OCI-LY3 (cell line): Measurements from ENCODE around the gene NEURL2.

Source experiments
- H2AFZ ChIP-seq: fragments of 200-600, 300-600 bp; shearing (Covaris generic); 2 replicates; pipeline ENCODE4 v1.6.0; 2014; ENCODE audit warnings: antibody characterized with exemption, low read depth, low read length
- H3K27ac ChIP-seq: fragments of 200-600, 300-600 bp; sonication (generic); 2 replicates; pipeline ENCODE4 v1.5.1; 2014; ENCODE audit warnings: mild to moderate bottlenecking, low read length, moderate library complexity, mixed read lengths
- H3K27me3 ChIP-seq: fragments of 200-600, 300-600 bp; sonication (generic); 2 replicates; pipeline ENCODE4 v1.6.1; 2014; ENCODE audit warnings: low read depth, low read length, mixed read lengths
- H3K36me3 ChIP-seq: fragments of 200-600, 300-600 bp; sonication (generic); replicated peaks from 2 replicates; pipeline ENCODE3; 2014; ENCODE audit warnings: low read depth, low read length, mixed read lengths
- H3K4me1 ChIP-seq: fragments of 300-600, 200-600 bp; sonication (generic); 2 replicates; pipeline ENCODE4 v1.6.1; 2014; ENCODE audit warnings: low read length, mixed read lengths
- H3K4me2 ChIP-seq: fragments of 200-600, 300-600 bp; sonication (generic); 2 replicates; pipeline ENCODE4 v1.6.1; 2014; ENCODE audit warnings: low read length, mixed read lengths
- H3K4me3 ChIP-seq: fragments of 300-600, 200-600 bp; sonication (generic); 2 replicates; pipeline ENCODE4 v1.5.1; 2014; ENCODE audit warnings: antibody characterized with exemption, mild to moderate bottlenecking, low read length, moderate library complexity
- H3K79me2 ChIP-seq: fragments of 300-600, 200-600 bp; shearing (Covaris generic); 2 replicates; pipeline ENCODE4 v1.6.1; 2014; ENCODE audit warnings: mild to moderate bottlenecking, low read length, mixed read lengths
- H3K9ac ChIP-seq: fragments of 300-600, 200-600 bp; shearing (Covaris generic); 2 replicates; pipeline ENCODE4 v1.6.0; 2014; ENCODE audit warnings: mild to moderate bottlenecking, low read length, moderate library complexity
- H3K9me3 ChIP-seq: fragments of 200-600, 300-600 bp; shearing (Covaris generic); 2 replicates; pipeline ENCODE4 v1.6.1; 2014; ENCODE audit warnings: low read length, mixed read lengths; ENCODE audit not compliant: insufficient read depth
- H4K20me1 ChIP-seq: fragments of 200-600, 300-600 bp; sonication (generic); 2 replicates; pipeline ENCODE4 v1.6.1; 2016; ENCODE audit warnings: low read length, mixed read lengths; ENCODE audit not compliant: insufficient read depth
- EZH2phosphoT487 ChIP-seq: fragments of 200-600 bp; shearing (Covaris generic); IDR thresholded peaks from 2 replicates; pipeline ENCODE4 v1.6.1; 2018; ENCODE audit warnings: antibody characterized with exemption, mixed run types, low read depth
- TF ChIP-seq, protein P1 (sequence below): fragments of 200-600, 300-600 bp; sonication (generic); IDR thresholded peaks from 2 replicates; pipeline ENCODE4 v1.5.1; 2014; ENCODE audit warnings: antibody characterized with exemption, low read length, low read depth

The NEURL2 gene

DNA sequence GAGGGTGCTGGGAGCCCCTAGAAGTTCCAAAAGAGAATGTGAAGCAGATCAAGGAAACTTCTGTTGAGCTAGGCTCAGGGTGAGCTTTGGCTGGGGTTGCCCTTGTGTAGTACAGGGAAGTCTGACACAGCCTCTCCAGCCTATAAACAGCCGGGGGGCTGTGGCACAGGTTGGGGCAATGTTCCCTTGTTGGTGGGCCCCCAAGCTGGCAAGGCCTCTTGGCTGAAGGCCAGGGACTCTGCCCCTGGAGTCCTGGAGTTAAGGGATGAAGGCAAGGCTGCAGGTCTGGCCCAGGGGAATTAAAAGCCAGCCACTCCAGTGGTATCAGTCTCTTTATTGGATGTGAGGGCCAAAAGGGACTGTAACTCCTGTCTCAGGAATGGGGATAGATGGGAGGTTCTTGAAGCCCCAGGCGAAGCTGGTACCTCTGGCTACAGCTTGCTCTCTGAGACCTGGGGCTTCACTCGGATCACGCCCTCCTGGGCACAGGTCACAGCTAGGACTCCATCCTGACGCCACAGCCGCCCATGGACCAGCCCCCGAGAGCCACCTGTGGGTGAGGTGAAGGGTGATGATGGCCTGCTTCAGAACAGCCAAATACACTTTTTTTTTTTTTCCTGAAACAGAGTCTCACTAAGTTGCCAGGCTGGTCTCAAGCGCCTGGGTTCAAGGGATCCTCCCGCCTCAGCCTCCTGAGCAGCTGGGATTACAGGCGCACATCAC lies 49.4 kb downstream of the NEURL2 start:
- Histone ChIP-seq H3K36me3 (peaks cover 18% of the 10 kb centered on the region), H3K9ac (no peak overlapping the region), H3K4me2 (peak overlapping the region; percentile 50), H3K79me2 (no peaks in the 10 kb centered on the region), H3K4me3 (no peak overlapping the region), H4K20me1 (no peaks in the 10 kb centered on the region), H3K27me3 (no peaks in the 10 kb centered on the region), H3K9me3 (no peaks in the 10 kb centered on the region), H3K4me1 (peaks cover 21% of the 10 kb centered on the region), H3K27ac (no peak overlapping the region), H2AFZ (no peak overlapping the region)
- TF ChIP-seq, protein P1, sequence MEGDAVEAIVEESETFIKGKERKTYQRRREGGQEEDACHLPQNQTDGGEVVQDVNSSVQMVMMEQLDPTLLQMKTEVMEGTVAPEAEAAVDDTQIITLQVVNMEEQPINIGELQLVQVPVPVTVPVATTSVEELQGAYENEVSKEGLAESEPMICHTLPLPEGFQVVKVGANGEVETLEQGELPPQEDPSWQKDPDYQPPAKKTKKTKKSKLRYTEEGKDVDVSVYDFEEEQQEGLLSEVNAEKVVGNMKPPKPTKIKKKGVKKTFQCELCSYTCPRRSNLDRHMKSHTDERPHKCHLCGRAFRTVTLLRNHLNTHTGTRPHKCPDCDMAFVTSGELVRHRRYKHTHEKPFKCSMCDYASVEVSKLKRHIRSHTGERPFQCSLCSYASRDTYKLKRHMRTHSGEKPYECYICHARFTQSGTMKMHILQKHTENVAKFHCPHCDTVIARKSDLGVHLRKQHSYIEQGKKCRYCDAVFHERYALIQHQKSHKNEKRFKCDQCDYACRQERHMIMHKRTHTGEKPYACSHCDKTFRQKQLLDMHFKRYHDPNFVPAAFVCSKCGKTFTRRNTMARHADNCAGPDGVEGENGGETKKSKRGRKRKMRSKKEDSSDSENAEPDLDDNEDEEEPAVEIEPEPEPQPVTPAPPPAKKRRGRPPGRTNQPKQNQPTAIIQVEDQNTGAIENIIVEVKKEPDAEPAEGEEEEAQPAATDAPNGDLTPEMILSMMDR = no peak
- TF ChIP-seq EZH2phosphoT487 = no peak

DNA sequence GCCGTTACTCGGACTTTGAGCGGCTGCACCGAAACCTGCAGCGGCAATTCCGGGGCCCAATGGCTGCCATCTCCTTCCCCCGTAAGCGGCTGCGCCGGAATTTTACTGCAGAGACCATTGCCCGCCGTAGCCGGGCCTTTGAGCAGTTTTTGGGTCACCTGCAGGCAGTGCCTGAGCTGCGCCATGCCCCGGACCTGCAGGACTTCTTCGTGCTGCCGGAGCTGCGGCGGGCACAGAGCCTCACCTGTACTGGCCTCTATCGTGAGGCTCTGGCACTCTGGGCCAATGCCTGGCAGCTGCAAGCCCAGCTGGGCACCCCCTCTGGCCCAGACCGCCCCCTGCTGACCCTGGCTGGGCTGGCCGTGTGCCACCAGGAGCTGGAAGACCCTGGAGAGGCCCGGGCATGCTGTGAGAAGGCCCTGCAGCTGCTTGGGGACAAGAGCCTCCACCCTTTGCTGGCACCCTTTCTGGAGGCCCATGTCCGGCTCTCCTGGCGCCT lies 50.3 kb downstream of the NEURL2 start:
- Histone ChIP-seq H4K20me1 (no peaks in the 10 kb centered on the region), H3K27me3 (no peaks in the 10 kb centered on the region), H3K4me1 (peaks cover 21% of the 10 kb centered on the region), H3K27ac (no peak overlapping the region), H3K4me3 (no peak overlapping the region), H3K9ac (no peak overlapping the region), H3K36me3 (peaks cover 18% of the 10 kb centered on the region), H2AFZ (no peak overlapping the region), H3K9me3 (no peaks in the 10 kb centered on the region), H3K79me2 (no peaks in the 10 kb centered on the region), H3K4me2 (no peak overlapping the region)
- TF ChIP-seq EZH2phosphoT487 = no peak
- TF ChIP-seq, protein P1 = no peak
